GM10847 (cell line): Measurements from ENCODE around the gene DYNC1H1.

ENCODE experiments used
- POLR2A ChIP-seq: IDR thresholded peaks from 2 replicates; pipeline ENCODE4 v1.6.1; 2011; ENCODE audit not compliant: insufficient read length; ENCODE audit errors: extremely low read depth

Gene DYNC1H1

DNA sequence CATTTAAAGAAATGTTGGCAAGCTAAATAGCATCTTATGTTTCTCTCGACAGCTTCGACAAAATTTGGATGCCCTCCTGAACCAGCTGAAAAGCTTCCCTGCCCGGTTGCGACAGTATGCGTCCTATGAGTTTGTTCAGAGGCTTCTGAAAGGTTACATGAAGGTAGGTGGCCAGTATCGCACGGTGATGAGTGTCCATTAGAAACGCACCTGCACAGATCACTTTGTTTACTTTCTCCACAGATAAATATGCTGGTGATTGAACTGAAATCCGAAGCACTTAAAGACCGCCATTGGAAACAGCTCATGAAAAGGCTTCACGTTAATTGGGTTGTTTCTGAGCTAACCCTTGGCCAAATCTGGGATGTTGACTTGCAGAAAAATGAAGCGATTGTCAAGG, 36.5 kb downstream of the DYNC1H1 start:
- no peak for TF ChIP-seq POLR2A

DNA sequence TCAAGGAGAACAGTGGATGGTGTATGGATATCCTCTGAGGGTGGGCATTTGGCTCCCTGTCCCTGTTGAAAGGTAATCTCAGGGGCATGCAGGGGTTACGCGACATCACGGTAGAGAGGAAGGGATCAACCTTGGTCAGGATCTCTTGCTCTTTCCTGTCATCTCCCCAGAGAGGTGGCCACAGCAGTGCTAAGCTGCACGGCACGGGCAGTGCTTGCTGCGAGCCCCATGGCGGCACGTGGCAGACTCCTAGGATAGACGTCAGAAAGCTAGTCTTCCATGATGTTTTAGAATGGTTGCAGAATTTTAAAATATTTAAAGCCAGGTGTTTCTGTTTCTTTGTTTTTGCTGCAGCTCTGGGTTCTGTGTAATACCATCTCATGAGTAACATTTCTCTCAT, 41.0 kb downstream of the DYNC1H1 start:
- TF ChIP-seq POLR2A = no peak

DNA sequence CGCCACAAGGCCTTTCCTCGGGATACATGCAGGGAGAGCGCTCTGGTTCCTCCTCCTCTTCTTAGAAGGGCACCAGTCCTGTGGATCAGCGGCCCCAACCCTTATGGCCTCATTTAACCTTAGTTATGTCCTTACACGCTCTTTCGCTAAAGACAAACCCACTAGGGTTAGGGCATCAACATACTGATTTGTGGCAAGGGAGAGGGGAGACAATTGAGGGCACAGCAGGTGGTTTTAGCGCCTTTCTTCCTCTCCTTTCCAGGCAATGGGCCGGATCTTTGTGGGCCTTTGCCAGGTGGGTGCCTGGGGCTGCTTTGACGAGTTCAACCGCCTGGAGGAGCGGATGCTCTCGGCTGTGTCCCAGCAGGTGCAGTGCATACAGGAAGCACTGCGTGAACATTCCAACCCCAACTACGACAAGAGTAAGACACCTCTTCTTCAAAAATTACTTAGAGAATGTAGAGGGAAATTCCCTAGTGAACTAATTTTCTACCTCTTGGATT, 43.6 kb downstream of the DYNC1H1 start:
- TF ChIP-seq POLR2A = no peak

DNA sequence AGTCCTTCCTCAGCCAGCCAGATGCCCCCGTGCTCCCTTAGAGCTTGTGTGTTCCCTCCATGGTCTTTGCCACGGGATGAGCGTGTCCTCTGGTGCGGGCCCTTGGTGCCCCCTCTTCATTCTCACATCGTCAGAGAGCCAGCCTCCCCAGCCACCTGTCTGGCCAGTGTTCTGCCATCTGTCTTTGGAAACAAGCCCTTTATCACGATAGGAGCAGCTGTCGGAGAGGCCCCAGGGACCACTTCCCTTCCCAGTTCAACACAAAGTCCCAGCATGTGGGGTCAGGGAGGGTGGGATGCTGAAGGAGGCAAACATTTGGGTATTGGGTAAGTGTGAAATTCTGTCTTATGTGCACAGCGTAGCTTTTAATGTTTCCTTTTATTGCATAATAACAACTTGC, 44.5 kb downstream of the DYNC1H1 start:
- no peak for TF ChIP-seq POLR2A

DNA sequence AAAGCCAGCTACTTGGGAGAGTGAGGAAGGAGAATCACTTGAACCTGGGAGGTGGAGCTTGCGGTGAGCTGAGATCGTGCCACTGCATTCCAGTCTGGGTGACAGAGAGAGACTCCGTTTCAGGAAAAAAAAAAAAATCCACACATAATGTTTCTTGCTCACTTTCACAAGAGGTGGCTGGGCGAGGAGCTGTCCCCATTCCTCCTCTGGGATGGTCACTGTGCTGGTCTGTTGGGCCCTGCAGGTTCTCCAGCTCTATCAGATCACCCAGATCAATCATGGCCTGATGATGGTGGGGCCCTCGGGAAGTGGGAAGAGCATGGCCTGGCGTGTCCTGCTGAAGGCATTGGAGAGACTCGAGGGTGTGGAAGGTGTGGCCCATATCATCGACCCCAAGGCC, 47.3 kb downstream of the DYNC1H1 start:
- no peak for TF ChIP-seq POLR2A

DNA sequence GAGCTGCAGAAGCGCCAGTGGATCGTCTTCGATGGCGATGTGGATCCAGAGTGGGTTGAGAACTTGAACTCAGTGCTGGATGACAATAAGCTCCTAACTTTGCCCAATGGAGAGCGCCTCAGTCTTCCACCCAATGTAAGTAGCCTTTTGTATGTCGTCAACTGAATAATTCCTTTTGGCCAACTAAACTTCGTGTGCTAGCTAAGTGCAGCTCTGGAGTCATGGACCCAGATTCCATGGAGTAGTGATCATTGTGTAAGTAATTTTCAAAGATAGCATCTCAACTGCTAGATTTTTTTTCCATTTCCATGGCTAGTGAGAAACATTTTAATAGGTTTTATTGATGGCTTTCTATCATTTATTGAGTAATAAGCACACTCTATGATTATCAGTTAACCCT, 48.0 kb downstream of the DYNC1H1 start:
- no peak for TF ChIP-seq POLR2A

DNA sequence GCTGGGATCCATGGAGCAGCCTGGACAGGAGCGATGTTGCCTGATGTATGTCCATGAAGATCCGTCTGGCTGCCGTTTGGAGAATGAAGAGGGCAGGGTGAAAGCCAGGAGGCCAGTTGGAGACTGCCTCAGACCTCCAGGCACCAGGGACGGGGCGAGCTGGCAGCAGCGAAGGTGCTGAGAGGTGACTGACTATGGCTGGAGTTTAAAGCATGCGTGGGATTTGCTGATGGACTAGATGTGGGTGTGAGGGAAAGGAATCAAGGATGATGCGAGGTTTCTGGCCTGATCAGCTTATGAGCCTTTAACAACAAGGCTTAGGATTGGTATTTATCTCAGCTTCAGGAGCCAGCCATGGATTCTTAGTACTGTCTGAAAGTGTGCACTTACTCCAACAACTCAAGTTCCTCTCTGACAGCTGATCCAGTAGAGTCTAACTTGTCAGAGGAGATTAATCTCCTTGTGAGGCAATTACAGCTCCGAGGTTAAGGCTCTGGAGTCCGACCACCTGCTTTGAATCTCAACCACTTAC, 49.4 kb downstream of the DYNC1H1 start:
- no peak for TF ChIP-seq POLR2A

DNA sequence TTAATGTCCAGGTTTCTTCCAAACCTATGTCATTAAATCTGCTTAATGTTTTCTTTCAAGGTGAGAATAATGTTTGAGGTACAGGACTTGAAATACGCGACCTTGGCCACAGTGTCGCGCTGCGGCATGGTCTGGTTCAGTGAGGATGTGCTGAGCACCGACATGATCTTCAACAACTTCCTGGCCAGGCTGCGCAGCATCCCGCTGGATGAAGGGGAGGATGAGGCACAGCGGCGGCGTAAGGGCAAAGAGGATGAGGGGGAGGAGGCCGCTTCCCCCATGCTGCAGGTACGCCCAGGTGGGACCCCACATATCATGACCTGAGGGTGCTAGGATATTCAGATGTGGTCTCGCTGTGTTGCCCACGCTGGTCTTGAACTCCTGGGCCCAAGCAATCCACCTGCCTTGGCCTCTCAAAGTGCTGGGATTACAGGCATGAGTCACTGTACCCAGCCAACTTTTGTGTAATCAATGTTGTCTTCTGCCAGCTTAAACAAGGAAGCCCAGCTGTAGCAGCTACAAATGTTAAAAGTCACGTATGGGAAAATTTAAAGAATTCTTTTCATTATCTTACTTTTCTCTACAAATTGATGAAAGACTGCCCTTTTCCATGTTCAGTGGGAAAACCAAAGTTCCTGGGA, 50.8 kb downstream of the DYNC1H1 start:
- TF ChIP-seq POLR2A = no peak

DNA sequence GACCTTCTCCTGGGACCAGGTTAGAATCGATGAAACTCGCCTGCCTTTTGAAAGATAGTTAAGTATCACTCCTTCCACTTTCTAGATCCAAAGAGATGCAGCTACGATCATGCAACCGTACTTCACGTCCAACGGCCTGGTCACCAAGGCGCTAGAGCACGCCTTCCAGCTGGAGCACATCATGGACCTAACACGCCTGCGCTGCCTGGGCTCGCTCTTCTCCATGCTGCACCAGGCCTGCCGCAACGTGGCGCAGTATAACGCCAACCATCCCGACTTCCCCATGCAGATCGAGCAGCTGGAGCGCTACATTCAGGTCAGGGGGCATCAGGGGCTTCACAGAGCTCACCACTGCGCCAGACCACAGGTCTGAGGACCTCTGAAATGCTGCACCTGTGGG, 51.4 kb downstream of the DYNC1H1 start:
- TF ChIP-seq POLR2A = no peak

DNA sequence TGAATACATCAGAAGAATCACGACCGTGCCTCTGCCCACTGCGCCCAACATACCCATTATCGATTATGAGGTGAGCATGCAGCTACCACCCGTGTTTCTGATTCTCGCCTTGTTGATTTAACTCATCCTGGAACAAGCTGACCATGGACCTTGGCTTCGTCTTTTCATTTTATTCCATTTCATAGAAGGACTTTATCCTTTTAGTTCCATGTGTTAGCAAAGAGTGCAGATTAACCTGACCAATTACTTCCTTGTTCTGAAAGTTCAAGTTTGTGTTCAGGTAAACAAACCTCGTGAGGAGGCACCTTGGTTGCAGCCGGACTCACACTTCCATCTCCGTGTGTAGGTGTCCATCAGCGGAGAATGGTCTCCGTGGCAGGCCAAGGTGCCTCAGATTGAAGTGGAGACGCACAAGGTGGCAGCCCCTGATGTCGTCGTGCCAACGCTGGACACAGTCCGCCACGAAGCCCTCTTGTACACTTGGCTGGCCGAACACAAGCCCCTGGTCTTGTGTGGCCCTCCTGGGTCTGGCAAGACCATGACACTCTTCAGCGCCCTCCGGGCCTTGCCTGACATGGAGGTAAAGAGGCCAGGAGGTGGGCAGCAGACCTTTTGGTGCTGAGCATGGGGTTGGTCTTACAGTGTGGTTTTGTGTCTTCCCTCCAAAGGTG, 52.2 kb downstream of the DYNC1H1 start:
- TF ChIP-seq POLR2A = no peak

DNA sequence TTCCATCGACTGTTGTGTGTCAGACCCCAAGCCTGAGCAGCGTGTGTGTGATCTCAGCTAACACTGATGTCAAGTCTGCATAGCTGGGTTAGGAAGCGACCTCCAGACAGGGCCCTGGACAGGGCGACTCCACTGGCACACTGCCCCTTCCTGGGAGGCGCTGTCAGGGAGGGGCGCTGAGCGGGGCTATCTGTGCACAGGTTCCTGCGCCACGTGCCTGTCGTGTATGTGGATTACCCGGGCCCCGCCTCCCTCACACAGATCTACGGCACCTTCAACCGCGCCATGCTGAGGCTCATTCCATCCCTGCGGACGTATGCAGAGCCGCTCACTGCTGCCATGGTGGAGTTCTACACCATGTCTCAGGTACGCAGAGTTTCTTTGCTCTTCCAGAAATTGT, 53.9 kb downstream of the DYNC1H1 start:
- no peak for TF ChIP-seq POLR2A

DNA sequence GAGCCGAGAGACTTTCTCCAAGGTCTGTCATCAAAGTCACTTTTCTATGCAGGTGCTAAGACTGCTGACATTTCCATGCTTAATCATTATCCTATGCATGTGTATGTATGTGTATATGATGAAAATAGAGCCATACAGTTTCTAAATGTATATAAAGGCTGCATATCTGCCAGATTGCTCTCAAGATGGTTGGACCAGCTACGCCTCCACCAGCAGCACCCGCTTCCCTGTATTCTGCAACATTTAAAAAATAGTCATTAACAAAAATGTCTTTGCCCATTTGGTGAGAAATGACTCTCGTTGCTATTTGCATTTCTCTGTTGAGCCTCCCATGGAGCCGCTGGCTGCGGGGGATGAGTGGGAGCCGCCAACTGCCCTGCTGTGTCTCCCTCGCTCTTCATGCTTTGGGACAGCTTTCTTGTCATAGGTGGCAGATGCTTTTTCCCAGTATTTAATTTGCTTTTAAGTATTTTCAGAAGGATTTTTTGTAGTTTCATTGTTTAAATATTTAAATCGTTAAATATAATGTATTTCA, 54.7 kb downstream of the DYNC1H1 start:
- no peak for TF ChIP-seq POLR2A

DNA sequence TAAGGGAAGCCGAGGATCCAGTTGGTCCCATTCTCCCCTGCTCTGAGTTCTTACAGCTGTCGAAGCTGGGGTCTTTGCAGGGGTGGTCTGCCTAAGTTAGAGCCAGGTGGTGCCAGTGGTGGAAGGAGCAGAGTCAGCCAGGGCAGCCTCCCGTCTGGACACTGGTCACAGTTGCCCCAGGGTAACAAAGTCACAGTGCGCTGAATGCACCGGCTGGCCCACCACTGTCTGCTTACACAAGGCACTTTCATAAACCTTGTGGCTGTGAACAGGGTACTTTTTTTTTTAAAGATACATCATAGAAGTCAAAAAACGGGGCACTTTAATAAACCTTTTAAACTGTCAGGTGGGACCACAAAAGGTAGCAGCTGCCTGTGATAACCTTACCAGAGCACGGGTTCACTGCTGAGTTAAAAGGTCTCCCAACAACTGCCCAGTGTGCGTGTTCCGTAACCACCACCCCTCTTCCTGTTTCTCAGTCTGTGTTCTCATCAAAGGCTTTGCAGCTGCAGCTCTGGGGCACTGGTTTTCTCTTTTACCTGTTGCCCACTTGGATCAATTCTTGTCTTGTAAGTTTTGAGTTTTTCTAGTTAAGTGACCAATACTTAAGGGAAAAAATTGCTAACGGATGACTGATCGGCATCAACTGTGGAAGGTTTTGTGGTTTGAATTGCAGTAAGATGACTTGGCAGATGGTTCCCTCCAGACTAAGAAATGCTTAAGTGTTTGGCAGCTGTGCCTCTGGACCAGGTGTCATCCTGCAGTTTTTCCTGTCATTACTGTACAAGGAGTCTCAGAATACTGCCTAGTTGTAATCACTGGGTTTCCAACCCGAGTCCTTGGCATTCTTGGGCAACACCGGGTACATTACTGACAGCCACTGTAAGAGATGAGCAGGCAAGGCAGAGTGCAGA, 55.9 kb downstream of the DYNC1H1 start:
- TF ChIP-seq POLR2A = no peak

DNA sequence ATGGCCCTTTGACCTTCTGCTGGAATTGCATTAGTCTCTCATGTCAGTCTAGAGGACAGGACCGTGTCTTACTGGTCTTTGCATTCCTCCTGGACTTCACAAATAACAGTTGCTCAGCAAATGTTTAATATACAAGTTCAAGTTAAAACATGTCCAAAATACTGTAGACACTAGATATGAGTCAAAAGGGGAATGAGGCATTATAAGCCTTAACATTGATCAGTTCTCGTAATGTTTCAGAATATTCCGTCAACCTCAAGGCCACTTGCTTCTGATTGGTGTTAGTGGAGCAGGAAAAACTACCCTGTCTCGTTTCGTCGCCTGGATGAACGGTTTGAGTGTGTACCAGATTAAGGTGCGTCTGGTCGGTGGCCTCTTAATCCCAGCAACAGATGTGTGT, 62.6 kb downstream of the DYNC1H1 start:
- no peak for TF ChIP-seq POLR2A

DNA sequence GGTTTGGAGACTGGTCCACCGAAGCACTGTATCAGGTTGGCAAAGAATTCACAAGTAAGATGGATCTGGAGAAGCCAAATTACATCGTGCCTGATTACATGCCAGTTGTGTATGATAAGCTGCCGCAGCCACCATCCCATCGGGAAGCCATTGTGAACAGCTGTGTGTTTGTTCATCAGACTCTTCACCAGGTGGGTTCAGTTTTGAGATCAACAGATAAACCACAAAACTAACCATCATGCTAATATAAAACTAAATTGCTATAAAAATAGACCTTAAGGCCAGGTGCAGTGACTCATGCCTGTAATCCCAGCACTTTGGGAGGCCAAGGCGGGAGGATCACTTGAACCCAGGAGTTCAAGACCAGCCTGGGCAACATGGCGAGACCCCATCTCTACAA, 63.6 kb downstream of the DYNC1H1 start:
- no peak for TF ChIP-seq POLR2A
